ENCODE results near the gene YPEL3. TPM values are rescaled to one million over a fixed set of nuclear protein-coding genes. Genes with fewer than 3 reads are reported as not detected.

Gene YPEL3
- total RNA-seq, 2 donors from 2014 or later, result 129 to 140 TPM

- H3K27ac ChIP-seq, result peak overlapping the region; percentile 89 to 95
- peaks cover 19% of the 10 kb centered on the region for H3K36me3 ChIP-seq
- no peaks in the 10 kb centered on the region for H3K27me3 ChIP-seq
- no peak for TF ChIP-seq CTCF (IDR thresholded peaks at IDR 0.05)
- peak overlapping the region; percentile 68 to 89 for H3K4me3 ChIP-seq
- peaks cover 0 to 10% of the 10 kb centered on the region in 2 donors for H3K9me3 ChIP-seq
- H3K4me1 ChIP-seq, result peaks cover 0 to 40% of the 10 kb centered on the region in 2 donors
- DNase-seq (ENCODE audit: low spot score), result no peak
These were observed 591 bp downstream of the YPEL3 start for GRCh38 chr16:30095166-30096078.

GRCh38 chr16:30094541-30095165, 1.4 kb downstream of the YPEL3 start:
- Histone ChIP-seq H3K9me3 (peaks cover 0 to 10% of the 10 kb centered on the region in 2 donors), H3K36me3 (peaks cover 19% of the 10 kb centered on the region), H3K4me1 (peaks cover 0 to 40% of the 10 kb centered on the region in 2 donors), H3K27ac (peak overlapping the region; percentile 89 to 95), H3K27me3 (no peaks in the 10 kb centered on the region), H3K4me3 (peak overlapping the region; percentile 68 to 89)
- DNase-seq (ENCODE audit: low spot score), result no peak
- no peak for TF ChIP-seq CTCF (IDR thresholded peaks at IDR 0.05)

- peak in 1 of 2 donors; percentile 65 for TF ChIP-seq CTCF (IDR thresholded peaks at IDR 0.05)
- peaks cover 0 to 9% of the 10 kb centered on the region in 2 donors for H3K9me3 ChIP-seq
- peaks cover 0 to 40% of the 10 kb centered on the region in 2 donors for H3K4me1 ChIP-seq
- peak overlapping the region; percentile 36 to 59 for H3K4me3 ChIP-seq
- peaks cover 19% of the 10 kb centered on the region for H3K36me3 ChIP-seq
- H3K27me3 ChIP-seq, result no peaks in the 10 kb centered on the region
- peak; percentile 92 for DNase-seq (ENCODE audit: low spot score)
- H3K27ac ChIP-seq, result peak overlapping the region; percentile 85 to 87
These were observed 3.5 kb downstream of the YPEL3 start for GRCh38 chr16:30092373-30093010.

GRCh38 chr16:30091474-30092372, 4.3 kb downstream of the YPEL3 start, which contains the start of gene TBX6:
TSS of gene TBX6 (minus strand) at chr16:30091924. CDS start at chr16:30091193, 731 bp downstream.
- TF ChIP-seq CTCF (IDR thresholded peaks at IDR 0.05), result peak; percentile 69 to 77
- H3K4me1 ChIP-seq, result peaks cover 0 to 40% of the 10 kb centered on the region in 2 donors

More at GRCh38 chr16:30091474-30092372, 4.3 kb downstream of the YPEL3 start, which contains the start of gene TBX6:
- peak within 1 kb of the TSS; percentile 85 to 87 for H3K27ac ChIP-seq
- H3K36me3 ChIP-seq, result peaks cover 19% of the 10 kb centered on the region
- peak within 1 kb of the TSS; percentile 36 to 59 for H3K4me3 ChIP-seq
- no peaks in the 10 kb centered on the region for H3K27me3 ChIP-seq
- peak; percentile 94 for DNase-seq (ENCODE audit: low spot score)
- peaks cover 0 to 1% of the 10 kb centered on the region in 2 donors for H3K9me3 ChIP-seq

Data from right atrium auricular region (tissue), 2 donors.